Ishikawa (cell line): ENCODE data around the gene NTRK3.

Experiments
- CEBPB ChIP-seq: IDR thresholded peaks from 2 replicates; pipeline ENCODE4 v1.6.1; 2012
- CREB1 ChIP-seq: IDR thresholded peaks from 2 replicates; pipeline ENCODE4 v1.6.1; 2012; ENCODE audit warnings: low read depth
- EGR1 ChIP-seq: IDR thresholded peaks from 2 replicates; pipeline ENCODE4 v1.6.1; 2012
- EP300 ChIP-seq: IDR thresholded peaks from 2 replicates; pipeline ENCODE4 v1.6.1; 2012; ENCODE audit warnings: borderline replicate concordance
- FOXM1 ChIP-seq: IDR thresholded peaks from 2 replicates; pipeline ENCODE4 v1.6.1; 2012; ENCODE audit warnings: low read depth, borderline replicate concordance
- NFIC ChIP-seq: IDR thresholded peaks from 2 replicates; pipeline ENCODE4 v1.6.1; 2012
- RAD21 ChIP-seq: IDR thresholded peaks from 2 replicates; pipeline ENCODE4 v1.6.1; 2012; ENCODE audit warnings: low read depth
- TAF1 ChIP-seq: IDR thresholded peaks from 2 replicates; pipeline ENCODE4 v1.6.1; 2012; ENCODE audit warnings: low read depth, mild to moderate bottlenecking
- TCF12 ChIP-seq: IDR thresholded peaks from 2 replicates; pipeline ENCODE4 v1.6.1; 2012; ENCODE audit warnings: low read depth
- TEAD4 ChIP-seq: IDR thresholded peaks from 2 replicates; pipeline ENCODE4 v1.6.1; 2012
- YY1 ChIP-seq: IDR thresholded peaks from 2 replicates; pipeline ENCODE4 v1.6.1; 2012; ENCODE audit warnings: low read depth
- ZBTB7A ChIP-seq: IDR thresholded peaks from 2 replicates; pipeline ENCODE4 v1.6.1; 2012; ENCODE audit warnings: low read depth
- TF ChIP-seq, protein P1 (sequence below): IDR thresholded peaks from 2 replicates; pipeline ENCODE4 v1.6.1; 2012
- TF ChIP-seq, protein P2 (sequence below): IDR thresholded peaks from 2 replicates; pipeline ENCODE4 v1.6.1; 2012; ENCODE audit warnings: low read depth, mild to moderate bottlenecking
- TF ChIP-seq, protein P3 (sequence below): IDR thresholded peaks from 2 replicates; pipeline ENCODE4 v1.6.1; 2012

Gene NTRK3

DNA sequence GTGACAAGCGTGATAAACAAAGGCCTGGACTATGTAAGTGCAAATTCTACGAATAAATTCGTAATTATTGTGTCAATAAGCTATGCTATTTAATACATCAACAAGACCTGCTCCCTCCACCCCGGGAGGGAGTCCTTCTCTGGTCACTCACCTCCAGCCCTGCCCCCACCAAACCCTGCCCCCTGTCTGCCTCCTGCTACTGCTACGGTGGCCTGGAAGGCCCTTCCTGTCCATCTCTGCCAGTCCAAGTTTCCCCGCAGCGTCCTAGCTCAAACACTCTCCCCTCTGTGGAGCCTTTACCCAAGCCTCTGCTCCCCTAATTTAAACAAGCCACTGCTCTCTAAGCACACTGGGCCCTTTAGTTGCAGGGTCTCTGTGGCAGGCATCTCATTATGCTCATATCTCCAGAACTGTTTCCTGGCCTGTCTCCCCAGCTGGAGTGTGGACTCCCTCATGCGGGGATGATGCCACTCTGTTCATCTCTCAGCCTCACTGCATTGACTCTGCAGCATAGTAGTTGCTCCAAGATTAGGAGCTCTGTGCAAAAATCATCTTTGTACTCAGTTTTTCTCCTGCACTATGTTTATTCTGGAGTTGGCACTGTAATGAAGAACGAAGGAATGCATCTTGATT, 241.2 kb downstream of the NTRK3 start:
- TF ChIP-seq, protein P1, sequence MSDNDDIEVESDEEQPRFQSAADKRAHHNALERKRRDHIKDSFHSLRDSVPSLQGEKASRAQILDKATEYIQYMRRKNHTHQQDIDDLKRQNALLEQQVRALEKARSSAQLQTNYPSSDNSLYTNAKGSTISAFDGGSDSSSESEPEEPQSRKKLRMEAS = no peak
- TF ChIP-seq, protein P2, sequence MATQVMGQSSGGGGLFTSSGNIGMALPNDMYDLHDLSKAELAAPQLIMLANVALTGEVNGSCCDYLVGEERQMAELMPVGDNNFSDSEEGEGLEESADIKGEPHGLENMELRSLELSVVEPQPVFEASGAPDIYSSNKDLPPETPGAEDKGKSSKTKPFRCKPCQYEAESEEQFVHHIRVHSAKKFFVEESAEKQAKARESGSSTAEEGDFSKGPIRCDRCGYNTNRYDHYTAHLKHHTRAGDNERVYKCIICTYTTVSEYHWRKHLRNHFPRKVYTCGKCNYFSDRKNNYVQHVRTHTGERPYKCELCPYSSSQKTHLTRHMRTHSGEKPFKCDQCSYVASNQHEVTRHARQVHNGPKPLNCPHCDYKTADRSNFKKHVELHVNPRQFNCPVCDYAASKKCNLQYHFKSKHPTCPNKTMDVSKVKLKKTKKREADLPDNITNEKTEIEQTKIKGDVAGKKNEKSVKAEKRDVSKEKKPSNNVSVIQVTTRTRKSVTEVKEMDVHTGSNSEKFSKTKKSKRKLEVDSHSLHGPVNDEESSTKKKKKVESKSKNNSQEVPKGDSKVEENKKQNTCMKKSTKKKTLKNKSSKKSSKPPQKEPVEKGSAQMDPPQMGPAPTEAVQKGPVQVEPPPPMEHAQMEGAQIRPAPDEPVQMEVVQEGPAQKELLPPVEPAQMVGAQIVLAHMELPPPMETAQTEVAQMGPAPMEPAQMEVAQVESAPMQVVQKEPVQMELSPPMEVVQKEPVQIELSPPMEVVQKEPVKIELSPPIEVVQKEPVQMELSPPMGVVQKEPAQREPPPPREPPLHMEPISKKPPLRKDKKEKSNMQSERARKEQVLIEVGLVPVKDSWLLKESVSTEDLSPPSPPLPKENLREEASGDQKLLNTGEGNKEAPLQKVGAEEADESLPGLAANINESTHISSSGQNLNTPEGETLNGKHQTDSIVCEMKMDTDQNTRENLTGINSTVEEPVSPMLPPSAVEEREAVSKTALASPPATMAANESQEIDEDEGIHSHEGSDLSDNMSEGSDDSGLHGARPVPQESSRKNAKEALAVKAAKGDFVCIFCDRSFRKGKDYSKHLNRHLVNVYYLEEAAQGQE = no peak
- no peak for TF ChIP-seq TEAD4

DNA sequence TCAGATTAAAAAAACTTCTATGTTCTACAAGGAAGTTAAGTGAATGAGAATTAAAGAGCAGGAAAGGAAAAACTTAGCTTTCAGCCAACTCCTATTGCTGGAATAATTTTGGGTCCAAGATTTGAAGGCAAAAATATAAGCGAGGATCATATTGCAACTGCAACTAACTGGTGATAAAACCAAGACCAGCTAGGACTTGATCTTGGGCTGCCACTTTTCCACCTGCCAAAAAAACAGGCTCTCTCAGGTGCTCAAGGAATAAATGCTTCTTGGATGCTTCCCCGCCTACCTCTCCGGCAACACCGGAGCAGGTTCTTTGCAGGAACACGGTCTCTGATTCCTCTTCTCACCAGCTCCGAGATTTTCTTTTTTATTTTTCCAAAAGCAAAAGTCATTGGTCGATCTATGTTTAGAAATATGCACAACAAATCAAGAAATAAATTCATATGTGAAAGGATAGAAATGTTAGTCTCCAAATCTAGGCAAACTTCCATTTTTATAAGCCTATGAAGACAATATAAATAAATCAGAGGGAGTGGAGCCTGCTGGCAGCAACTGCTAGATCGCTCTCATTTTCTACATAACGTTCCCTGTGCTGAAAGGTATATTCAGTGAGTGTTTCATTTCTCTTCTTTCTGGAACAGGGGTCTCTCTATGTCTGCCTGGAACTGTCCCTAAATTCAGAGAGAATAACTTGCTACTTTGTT, 241.9 kb downstream of the NTRK3 start:
- TF ChIP-seq, protein P1 = no peak

DNA sequence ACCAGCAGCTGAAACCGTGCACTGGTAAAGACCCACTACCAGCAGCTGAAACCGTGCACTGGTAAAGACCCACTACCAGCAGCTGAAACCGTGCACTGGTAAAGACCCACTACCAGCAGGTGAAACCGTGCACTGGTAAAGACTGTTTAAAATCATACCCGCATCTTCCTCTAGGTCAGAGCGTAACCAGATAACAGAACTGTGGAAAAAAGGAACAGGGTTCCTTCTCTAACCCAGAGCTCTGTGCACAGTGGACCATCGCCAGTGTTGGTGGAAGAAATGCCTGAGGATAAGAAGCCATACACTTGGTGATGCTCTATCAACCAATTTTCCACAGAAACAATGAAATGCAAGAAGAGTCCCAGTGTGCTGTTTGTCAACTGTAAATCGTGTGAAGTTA, 243.4 kb downstream of the NTRK3 start:
- TF ChIP-seq EGR1 = no peak
- TF ChIP-seq, protein P1 = no peak

DNA sequence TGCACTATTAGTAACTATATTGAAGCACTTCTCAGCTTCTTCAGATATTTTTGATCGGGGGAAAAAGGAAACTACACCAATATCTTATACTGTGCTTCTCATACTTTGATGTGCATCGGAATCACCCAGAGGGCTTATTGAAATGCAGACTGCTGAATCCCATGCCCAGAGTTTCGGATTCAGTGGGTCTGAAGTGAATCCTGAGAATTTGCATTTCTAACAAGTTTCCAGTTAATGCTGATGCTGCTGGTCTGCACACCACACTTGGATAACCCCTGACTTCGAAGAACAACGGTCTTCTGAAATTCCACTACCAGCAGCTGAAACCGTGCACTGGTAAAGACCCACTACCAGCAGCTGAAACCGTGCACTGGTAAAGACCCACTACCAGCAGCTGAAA, 243.9 kb downstream of the NTRK3 start:
- no peak for TF ChIP-seq NFIC
- no peak for TF ChIP-seq FOXM1
- no peak for TF ChIP-seq TEAD4
- TF ChIP-seq TCF12 = no peak
- no peak for TF ChIP-seq CEBPB
- TF ChIP-seq, protein P1 = no peak

DNA sequence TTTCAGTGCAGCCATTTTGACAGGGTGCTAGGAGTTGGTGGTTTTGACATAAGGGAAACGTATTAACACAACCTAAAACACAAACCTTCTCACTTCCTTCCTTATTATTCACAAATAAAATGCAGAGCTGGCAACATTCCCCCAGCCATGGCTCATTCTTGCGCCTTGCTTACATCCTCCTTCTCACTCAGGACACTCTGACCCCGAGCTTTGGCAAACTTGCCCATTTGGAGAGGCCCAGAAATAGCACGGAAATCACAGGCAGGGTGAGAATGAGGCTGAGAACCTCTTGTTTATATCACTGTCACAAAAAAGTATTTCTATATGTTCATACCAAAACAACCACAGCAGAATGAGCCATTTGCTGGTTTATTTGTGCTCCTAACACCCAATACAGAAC, 244.3 kb downstream of the NTRK3 start:
- TF ChIP-seq EGR1 (no peak), CREB1 (no peak), ZBTB7A (no peak), RAD21 (no peak), FOXM1 (no peak), NFIC (no peak), TEAD4 (no peak), YY1 (no peak), CEBPB (no peak), EP300 (no peak), TCF12 (no peak)
- TF ChIP-seq, protein P2 = no peak

DNA sequence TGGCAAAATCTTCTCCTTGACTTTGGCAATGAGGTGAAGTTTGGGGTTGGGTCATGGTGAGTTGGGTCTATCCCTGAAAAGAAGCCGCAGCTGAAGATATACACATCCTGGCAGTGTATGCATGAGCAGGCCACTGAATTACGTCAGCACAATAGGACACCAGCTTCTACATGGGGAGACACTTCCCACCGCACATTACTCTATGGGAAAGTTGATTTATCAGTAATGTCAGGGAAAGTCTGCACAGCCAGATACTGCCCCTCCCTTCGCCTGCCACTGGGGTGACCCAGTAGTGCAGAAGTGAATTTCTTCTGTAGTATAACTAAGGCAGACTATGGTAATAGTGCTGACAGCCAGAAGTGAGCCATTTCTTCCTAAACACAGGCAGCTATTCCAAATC, 245.0 kb downstream of the NTRK3 start:
- TF ChIP-seq RAD21 = no peak
- TF ChIP-seq TCF12 = no peak
- TF ChIP-seq NFIC = no peak
- no peak for TF ChIP-seq YY1
- no peak for TF ChIP-seq TAF1
- TF ChIP-seq CEBPB = no peak
- no peak for TF ChIP-seq ZBTB7A

DNA sequence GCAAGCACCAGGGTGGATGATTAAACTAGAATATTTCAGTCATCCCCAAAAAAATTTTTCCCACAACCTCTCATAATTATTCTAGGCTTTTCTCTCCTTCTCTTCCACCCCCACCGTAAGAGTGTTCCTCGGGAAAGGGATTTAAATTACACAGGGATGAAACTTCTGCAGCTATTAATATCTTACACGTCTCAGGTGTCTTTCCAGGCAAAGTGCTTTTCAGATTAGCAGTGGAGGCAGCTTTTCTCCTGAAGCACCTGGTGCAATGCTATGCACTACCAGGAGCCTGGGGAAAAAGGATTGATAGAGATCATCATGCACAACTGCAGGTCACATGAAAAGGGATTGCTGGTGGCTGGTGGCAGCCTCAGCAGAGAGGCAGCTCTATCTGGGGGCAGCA, 250.4 kb downstream of the NTRK3 start:
- TF ChIP-seq, protein P2 = no peak
- TF ChIP-seq EP300 (no peak), CEBPB (no peak), TEAD4 (no peak), EGR1 (no peak), YY1 (no peak), RAD21 (no peak), TAF1 (no peak), CREB1 (no peak), NFIC (no peak), FOXM1 (no peak), TCF12 (no peak), ZBTB7A (no peak)
- TF ChIP-seq, protein P1 = no peak
- TF ChIP-seq, protein P3, sequence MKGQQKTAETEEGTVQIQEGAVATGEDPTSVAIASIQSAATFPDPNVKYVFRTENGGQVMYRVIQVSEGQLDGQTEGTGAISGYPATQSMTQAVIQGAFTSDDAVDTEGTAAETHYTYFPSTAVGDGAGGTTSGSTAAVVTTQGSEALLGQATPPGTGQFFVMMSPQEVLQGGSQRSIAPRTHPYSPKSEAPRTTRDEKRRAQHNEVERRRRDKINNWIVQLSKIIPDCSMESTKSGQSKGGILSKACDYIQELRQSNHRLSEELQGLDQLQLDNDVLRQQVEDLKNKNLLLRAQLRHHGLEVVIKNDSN = no peak
